ENCODE measurements around the gene TAF5L.

The TAF5L gene

DNA sequence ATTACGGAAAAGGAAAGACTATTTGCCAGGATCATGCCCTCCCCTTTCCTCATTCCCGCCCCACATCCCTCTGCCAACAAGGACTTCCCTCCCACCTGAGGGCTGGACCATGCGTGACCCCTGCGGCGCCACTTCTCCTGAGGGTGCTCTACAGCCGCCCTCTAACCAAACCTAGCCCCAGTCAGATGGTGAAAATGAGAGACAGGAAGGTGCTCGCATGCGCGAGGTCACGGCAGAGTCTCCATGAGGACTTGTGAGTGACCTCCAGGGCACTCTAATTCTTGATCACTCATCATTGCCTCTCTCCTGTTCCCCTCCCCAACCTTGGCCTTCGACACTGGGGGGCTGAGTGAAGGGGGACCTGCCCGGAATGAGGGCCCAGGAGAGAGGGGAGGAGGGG is 32.1 kb downstream of the TAF5L start:
- no peaks in the 10 kb centered on the region for H3K9me3 ChIP-seq (ENCODE audit: insufficient read depth, low read depth, low read length)
- H3K4me3 ChIP-seq (ENCODE audit: low read length, poor library complexity, severe bottlenecking) = no peak overlapping the region
- H3K9me2 ChIP-seq (replicated peaks; ENCODE audit: low read depth, low read length) = no peaks in the 10 kb centered on the region
- H3F3A ChIP-seq (ENCODE audit: low read depth) = no peaks in the 10 kb centered on the region
- TF ChIP-seq EZH2phosphoT487 (IDR thresholded peaks at IDR 0.05; ENCODE audit: borderline replicate concordance) = no peak
- H3K79me2 ChIP-seq (ENCODE audit: insufficient read depth, low read length) = no peaks in the 10 kb centered on the region
- no peaks in the 10 kb centered on the region for H3K27me3 ChIP-seq (ENCODE audit: insufficient read depth, low read length, poor library complexity, severe bottlenecking)
- H3K9ac ChIP-seq (ENCODE audit: low read depth, low read length, poor library complexity, severe bottlenecking) = no peak overlapping the region
- peaks cover 32% of the 10 kb centered on the region; the same call in 1 of the 2 replicates for H3K36me3 ChIP-seq (ENCODE audit: insufficient read depth, low read length)
- no peak overlapping the region for H3K4me2 ChIP-seq (ENCODE audit: low read depth, low read length, poor library complexity, severe bottlenecking)
- no peaks in the 10 kb centered on the region for H4K20me1 ChIP-seq (ENCODE audit: insufficient read depth, low read length, poor library complexity, severe bottlenecking)
- no peaks in the 10 kb centered on the region for H3K4me1 ChIP-seq (ENCODE audit: insufficient read depth, low read length, poor library complexity, severe bottlenecking)
- H2AFZ ChIP-seq (ENCODE audit: low read length) = no peak overlapping the region

DNA sequence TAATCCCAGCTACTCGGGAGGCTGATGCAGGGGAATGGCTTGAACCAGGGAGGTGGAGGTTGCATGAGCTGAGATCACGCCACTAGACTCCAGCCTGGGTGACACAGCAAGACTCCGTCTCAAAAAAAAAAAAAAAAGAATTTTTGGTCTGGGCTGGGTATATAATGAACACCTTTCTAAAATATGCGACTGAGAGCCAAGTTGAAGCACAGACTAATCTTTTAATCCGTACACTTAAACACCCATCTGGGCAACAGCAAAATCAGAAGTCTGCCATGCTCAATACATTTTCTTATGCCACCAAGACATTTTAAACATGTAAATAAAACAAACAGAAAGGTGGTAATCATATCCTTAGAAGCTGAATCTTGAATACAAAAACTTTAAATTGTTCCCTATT is 35.8 kb downstream of the TAF5L start:
- peaks cover 18% of the 10 kb centered on the region; the same call in 1 of the 2 replicates for H3K36me3 ChIP-seq (ENCODE audit: insufficient read depth, low read length)
- H4K20me1 ChIP-seq (ENCODE audit: insufficient read depth, low read length, poor library complexity, severe bottlenecking) = no peaks in the 10 kb centered on the region
- no peak overlapping the region for H3K4me2 ChIP-seq (ENCODE audit: low read depth, low read length, poor library complexity, severe bottlenecking)
- H3K9me3 ChIP-seq (ENCODE audit: insufficient read depth, low read depth, low read length) = no peaks in the 10 kb centered on the region
- TF ChIP-seq, protein P1, sequence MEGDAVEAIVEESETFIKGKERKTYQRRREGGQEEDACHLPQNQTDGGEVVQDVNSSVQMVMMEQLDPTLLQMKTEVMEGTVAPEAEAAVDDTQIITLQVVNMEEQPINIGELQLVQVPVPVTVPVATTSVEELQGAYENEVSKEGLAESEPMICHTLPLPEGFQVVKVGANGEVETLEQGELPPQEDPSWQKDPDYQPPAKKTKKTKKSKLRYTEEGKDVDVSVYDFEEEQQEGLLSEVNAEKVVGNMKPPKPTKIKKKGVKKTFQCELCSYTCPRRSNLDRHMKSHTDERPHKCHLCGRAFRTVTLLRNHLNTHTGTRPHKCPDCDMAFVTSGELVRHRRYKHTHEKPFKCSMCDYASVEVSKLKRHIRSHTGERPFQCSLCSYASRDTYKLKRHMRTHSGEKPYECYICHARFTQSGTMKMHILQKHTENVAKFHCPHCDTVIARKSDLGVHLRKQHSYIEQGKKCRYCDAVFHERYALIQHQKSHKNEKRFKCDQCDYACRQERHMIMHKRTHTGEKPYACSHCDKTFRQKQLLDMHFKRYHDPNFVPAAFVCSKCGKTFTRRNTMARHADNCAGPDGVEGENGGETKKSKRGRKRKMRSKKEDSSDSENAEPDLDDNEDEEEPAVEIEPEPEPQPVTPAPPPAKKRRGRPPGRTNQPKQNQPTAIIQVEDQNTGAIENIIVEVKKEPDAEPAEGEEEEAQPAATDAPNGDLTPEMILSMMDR (conservative IDR thresholded peaks at IDR 0.05; ENCODE audit: low read length) = no peak
- TF ChIP-seq EZH2phosphoT487 (IDR thresholded peaks at IDR 0.05; ENCODE audit: borderline replicate concordance) = no peak
- no peak overlapping the region for H2AFZ ChIP-seq (ENCODE audit: low read length)
- no peaks in the 10 kb centered on the region for H3K27me3 ChIP-seq (ENCODE audit: insufficient read depth, low read length, poor library complexity, severe bottlenecking)
- no peaks in the 10 kb centered on the region for H3F3A ChIP-seq (ENCODE audit: low read depth)
- H3K9me2 ChIP-seq (replicated peaks; ENCODE audit: low read depth, low read length) = no peaks in the 10 kb centered on the region
- H3K4me3 ChIP-seq (ENCODE audit: low read length, poor library complexity, severe bottlenecking) = no peak overlapping the region
- no peaks in the 10 kb centered on the region for H3K4me1 ChIP-seq (ENCODE audit: insufficient read depth, low read length, poor library complexity, severe bottlenecking)
- H3K79me2 ChIP-seq (ENCODE audit: insufficient read depth, low read length) = no peaks in the 10 kb centered on the region
- no peak overlapping the region for H3K9ac ChIP-seq (ENCODE audit: low read depth, low read length, poor library complexity, severe bottlenecking)

DNA sequence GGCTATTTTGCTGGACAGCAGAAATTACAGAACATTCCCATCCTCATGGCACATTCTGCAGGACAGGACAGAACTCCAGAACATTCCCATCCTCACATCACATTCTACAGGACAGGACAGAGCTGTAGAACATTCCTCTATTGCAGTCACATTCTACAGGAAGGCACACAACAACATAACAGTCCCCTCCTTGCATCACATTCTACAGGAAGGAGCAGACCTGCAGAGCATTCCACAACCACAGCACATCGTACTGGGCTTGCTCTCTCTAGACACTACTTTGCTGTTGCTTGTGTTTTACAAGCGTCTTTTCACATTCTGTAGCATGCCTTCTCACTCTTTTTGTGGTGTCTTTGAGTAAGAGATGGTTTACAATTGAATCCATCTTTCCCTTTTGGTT is 40.6 kb downstream of the TAF5L start:
- Histone ChIP-seq H3K4me2 (ENCODE audit: low read depth, low read length, poor library complexity, severe bottlenecking) (no peak overlapping the region), H2AFZ (ENCODE audit: low read length) (no peak overlapping the region), H3K9ac (ENCODE audit: low read depth, low read length, poor library complexity, severe bottlenecking) (no peak overlapping the region), H3K9me3 (ENCODE audit: insufficient read depth, low read depth, low read length) (no peaks in the 10 kb centered on the region), H3K27me3 (ENCODE audit: insufficient read depth, low read length, poor library complexity, severe bottlenecking) (no peaks in the 10 kb centered on the region), H4K20me1 (ENCODE audit: insufficient read depth, low read length, poor library complexity, severe bottlenecking) (no peaks in the 10 kb centered on the region), H3K9me2 (replicated peaks; ENCODE audit: low read depth, low read length) (no peaks in the 10 kb centered on the region), H3K4me1 (ENCODE audit: insufficient read depth, low read length, poor library complexity, severe bottlenecking) (no peaks in the 10 kb centered on the region), H3K79me2 (ENCODE audit: insufficient read depth, low read length) (no peaks in the 10 kb centered on the region), H3K36me3 (ENCODE audit: insufficient read depth, low read length) (no peaks in the 10 kb centered on the region), H3F3A (ENCODE audit: low read depth) (no peaks in the 10 kb centered on the region), H3K4me3 (ENCODE audit: low read length, poor library complexity, severe bottlenecking) (no peak overlapping the region)
- TF ChIP-seq, protein P1 (conservative IDR thresholded peaks at IDR 0.05; ENCODE audit: low read length) = no peak
- TF ChIP-seq EZH2phosphoT487 (IDR thresholded peaks at IDR 0.05; ENCODE audit: borderline replicate concordance) = no peak

DNA sequence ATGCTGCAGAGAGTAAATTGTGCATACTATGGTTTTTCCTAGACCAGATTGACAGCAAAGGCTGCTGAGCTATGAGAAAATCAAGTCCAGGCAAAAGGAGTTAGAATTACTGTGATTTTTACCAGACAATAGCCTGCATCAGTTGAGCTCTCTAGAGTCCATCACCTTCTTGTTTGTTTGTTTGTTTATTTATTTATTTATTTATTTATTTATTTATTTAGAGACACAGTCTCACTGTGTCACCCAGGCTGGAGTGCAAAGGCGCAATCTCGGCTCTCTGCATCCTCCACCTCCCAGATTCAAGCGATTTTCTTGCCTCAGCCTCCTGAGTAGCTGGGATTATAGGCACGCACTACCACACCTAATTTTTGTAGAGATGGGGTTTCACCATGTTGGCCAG is 43.2 kb downstream of the TAF5L start:
- Histone ChIP-seq H3K9ac (ENCODE audit: low read depth, low read length, poor library complexity, severe bottlenecking) (no peak overlapping the region), H3K27me3 (ENCODE audit: insufficient read depth, low read length, poor library complexity, severe bottlenecking) (no peaks in the 10 kb centered on the region), H3K4me2 (ENCODE audit: low read depth, low read length, poor library complexity, severe bottlenecking) (no peak overlapping the region), H3K36me3 (ENCODE audit: insufficient read depth, low read length) (no peaks in the 10 kb centered on the region), H3K4me1 (ENCODE audit: insufficient read depth, low read length, poor library complexity, severe bottlenecking) (no peaks in the 10 kb centered on the region), H4K20me1 (ENCODE audit: insufficient read depth, low read length, poor library complexity, severe bottlenecking) (no peaks in the 10 kb centered on the region), H3F3A (ENCODE audit: low read depth) (no peaks in the 10 kb centered on the region), H3K4me3 (ENCODE audit: low read length, poor library complexity, severe bottlenecking) (no peak overlapping the region), H3K9me3 (ENCODE audit: insufficient read depth, low read depth, low read length) (no peaks in the 10 kb centered on the region), H3K9me2 (replicated peaks; ENCODE audit: low read depth, low read length) (no peaks in the 10 kb centered on the region), H3K79me2 (ENCODE audit: insufficient read depth, low read length) (no peaks in the 10 kb centered on the region), H2AFZ (ENCODE audit: low read length) (no peak overlapping the region)
- TF ChIP-seq, protein P1 (conservative IDR thresholded peaks at IDR 0.05; ENCODE audit: low read length) = no peak
- no peak for TF ChIP-seq EZH2phosphoT487 (IDR thresholded peaks at IDR 0.05; ENCODE audit: borderline replicate concordance)

All from Loucy (cell line).